Mammary epithelial cell (primary cell): ENCODE results near the gene ANKRD10.

Source experiments
- EZH2 ChIP-seq: IDR thresholded peaks from 2 replicates; pipeline ENCODE4 v1.6.1; 2012; ENCODE audit warnings: low read length, inconsistent platforms, borderline replicate concordance
- TF ChIP-seq, protein P1 (sequence below), 2 donors: IDR thresholded peaks in 1 of 2; conservative IDR thresholded peaks in 1 of 2; 2 replicates each; pipeline ENCODE4 v1.5.1; 2011 to 2012; ENCODE audit warnings: inconsistent platforms in 2 of 2, low read length in 2 of 2, mild to moderate bottlenecking in 2 of 2, control low read depth in 1 of 2, low read depth in 1 of 2; ENCODE audit not compliant: insufficient read depth in 1 of 2; ENCODE audit errors: extremely low read depth in 1 of 2

DNA sequence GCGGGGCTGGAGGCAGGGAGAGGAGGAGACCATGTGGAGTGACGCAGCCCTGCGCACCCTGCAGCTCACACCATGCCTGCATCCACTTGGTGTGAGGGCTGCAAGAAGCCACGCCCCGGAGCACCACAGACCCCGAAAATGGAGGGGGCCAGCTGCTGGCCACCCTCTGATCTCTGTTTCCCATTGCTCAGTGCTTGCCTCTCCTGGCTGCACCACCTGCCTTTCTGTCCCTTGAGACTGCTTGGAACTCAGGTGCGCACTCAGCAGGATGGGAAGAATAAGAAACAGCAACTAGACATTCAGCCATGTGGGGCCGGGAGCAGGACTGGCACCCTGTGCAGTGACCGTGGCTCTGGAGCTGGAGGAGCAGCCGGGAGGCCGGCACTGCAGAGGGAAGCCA lies 64.0 kb downstream of the ANKRD10 start:
- TF ChIP-seq, protein P1, sequence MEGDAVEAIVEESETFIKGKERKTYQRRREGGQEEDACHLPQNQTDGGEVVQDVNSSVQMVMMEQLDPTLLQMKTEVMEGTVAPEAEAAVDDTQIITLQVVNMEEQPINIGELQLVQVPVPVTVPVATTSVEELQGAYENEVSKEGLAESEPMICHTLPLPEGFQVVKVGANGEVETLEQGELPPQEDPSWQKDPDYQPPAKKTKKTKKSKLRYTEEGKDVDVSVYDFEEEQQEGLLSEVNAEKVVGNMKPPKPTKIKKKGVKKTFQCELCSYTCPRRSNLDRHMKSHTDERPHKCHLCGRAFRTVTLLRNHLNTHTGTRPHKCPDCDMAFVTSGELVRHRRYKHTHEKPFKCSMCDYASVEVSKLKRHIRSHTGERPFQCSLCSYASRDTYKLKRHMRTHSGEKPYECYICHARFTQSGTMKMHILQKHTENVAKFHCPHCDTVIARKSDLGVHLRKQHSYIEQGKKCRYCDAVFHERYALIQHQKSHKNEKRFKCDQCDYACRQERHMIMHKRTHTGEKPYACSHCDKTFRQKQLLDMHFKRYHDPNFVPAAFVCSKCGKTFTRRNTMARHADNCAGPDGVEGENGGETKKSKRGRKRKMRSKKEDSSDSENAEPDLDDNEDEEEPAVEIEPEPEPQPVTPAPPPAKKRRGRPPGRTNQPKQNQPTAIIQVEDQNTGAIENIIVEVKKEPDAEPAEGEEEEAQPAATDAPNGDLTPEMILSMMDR (conservative IDR thresholded peaks at IDR 0.05 in 1 of 2, IDR thresholded peaks at IDR 0.05 in 1 of 2; ENCODE audit: extremely low read depth in 1 of 2, insufficient read depth in 1 of 2, low read depth in 1 of 2, low read length in 2 of 2), result no peak
- TF ChIP-seq EZH2, result no peak
